ENCODE measurements around the gene RSPRY1. TPM values are rescaled to one million over a fixed set of nuclear protein-coding genes. Genes with fewer than 3 reads are reported as not detected.
A peak's percentile ranks its signal among the peaks of the same experiment; 100 is the strongest.
"Not testable (repeated sequence)": the region's sequence is repeated elsewhere in the genome, so short reads cannot be mapped to it uniquely, and the experiment has no call there.

The RSPRY1 gene
- total RNA-seq, 1 donor from 2014 or later, result 34.9 TPM

DNA sequence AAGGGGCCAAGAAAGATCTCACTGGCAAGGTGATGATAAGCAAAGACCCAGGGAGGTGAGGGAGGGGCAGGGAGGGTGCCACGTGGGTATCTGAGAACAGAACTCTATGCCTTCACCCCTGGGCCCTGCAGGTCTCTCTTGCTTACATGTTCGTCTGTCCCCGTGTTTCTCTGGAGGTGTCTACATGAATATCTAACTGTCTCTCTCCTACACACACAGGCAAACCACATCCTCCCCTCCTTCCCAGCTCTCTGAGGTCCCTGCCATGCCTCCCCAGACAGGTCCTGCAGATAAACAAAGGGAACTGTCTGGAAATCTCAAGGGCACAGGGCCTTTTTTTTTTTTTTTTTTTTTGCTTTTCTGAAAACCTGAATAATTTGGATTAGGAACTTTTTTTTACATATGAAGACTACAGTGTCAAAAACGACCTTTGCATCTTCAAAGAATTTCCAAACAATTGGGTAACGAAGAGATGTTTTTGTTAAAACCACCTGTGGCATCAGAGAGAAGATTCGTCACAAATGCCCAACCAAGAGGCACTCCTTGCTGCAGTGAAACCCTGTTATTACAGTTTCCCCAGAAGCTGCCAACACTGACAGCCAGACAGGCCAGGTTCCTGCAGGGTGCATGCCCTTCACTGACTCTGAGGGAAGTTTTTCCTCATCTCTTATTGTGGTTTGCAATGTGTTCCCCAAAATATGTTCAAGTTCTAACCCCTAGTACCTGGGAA is 80.6 kb downstream of the RSPRY1 start:
- no peak for TF ChIP-seq CTCF (IDR thresholded peaks at IDR 0.05)
- peak overlapping the region; percentile 80 for H3K27ac ChIP-seq
- no peak for DNase-seq
- H3K36me3 ChIP-seq, result no peaks in the 10 kb centered on the region
- intact Hi-C loops (cut with DNase I), result no loop called here
- no peaks in the 10 kb centered on the region for H3K27me3 ChIP-seq (ENCODE audit: low read depth)
- peak overlapping the region; percentile 18 for H3K4me3 ChIP-seq
- peak; percentile 1 to 3 for ATAC-seq
- no peaks in the 10 kb centered on the region for H3K9me3 ChIP-seq
- H3K4me1 ChIP-seq, result peaks cover 67% of the 10 kb centered on the region

- intact Hi-C loops (cut with DNase I); H3K4me3 ChIP-seq; H3K27me3 ChIP-seq (ENCODE audit: low read depth); H3K9me3 ChIP-seq; H3K36me3 ChIP-seq; ATAC-seq: not testable (repeated sequence)
- DNase-seq, result peak; percentile 7
- Histone ChIP-seq H3K27ac (peak overlapping the region; percentile 80), H3K4me1 (peaks cover 67% of the 10 kb centered on the region)
Measured at GRCh38 chr16:57267343-57267742, 81.2 kb downstream of the RSPRY1 start.

DNA sequence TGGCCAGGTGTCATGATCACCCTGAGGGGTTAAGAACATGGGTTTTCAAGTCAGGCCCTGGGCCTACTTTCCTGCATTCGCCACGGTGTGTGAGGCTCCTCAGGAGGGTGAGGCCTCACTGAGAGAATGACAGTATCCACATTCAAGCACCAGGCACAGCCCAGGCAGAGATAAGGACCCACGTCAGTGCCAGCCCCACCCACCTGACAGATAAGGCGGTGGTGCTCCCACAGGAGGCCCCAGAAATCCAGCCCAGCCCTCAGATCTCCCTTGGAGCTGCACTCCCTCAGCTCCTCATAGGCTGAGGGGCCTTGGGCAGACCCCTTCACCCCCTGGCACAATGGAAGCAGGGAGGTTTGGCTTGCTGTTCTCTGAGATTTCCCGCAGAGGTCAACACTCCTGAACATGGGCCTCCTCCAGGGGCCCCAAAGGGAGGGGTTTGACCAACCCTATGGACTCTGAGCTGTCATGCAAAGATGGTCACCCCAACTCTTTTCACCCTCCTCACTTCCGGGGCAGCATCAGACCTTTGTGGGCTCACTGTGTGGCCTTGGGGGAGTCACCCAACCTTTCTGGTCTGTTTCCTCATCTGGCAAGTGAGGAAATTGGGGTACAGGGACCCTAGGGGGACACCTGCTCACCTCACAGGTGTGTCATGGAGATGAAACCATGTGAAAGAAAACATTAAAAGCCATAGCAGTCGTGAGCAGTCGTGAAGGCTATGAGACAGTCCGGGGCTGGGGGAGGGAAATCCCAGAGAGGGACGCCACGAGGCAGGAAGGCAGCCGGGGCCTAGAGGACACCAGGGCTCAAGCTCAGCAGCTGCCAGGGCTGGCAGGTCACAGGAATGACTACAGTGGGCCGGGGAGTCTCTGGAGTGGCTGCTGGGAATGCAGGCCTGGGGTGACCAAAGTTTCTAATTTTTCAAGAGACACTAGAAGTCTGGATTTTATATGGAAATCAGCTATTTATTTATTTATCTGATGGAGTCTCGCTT is 83.0 kb downstream of the RSPRY1 start:
- peak overlapping the region; percentile 80 for H3K27ac ChIP-seq

GRCh38 chr16:57270221-57271062 is 84.3 kb downstream of the RSPRY1 start:
- no peaks in the 10 kb centered on the region for H3K9me3 ChIP-seq
- H3K27ac ChIP-seq, result peak overlapping the region; percentile 25
- no peaks in the 10 kb centered on the region for H3K36me3 ChIP-seq
- H3K4me3 ChIP-seq, result no peak overlapping the region
- H3K4me1 ChIP-seq, result peaks cover 58% of the 10 kb centered on the region
- DNase-seq, result peak; percentile 35
- H3K27me3 ChIP-seq (ENCODE audit: low read depth), result no peaks in the 10 kb centered on the region
- ATAC-seq, result no peak
- intact Hi-C loops (cut with DNase I), result no loop called here
- no peak for TF ChIP-seq CTCF (IDR thresholded peaks at IDR 0.05)

More for the DNA sequence above, 83.0 kb downstream of the RSPRY1 start:
- Histone ChIP-seq H3K9me3 (no peaks in the 10 kb centered on the region), H3K4me3 (no peak overlapping the region), H3K27me3 (ENCODE audit: low read depth) (no peaks in the 10 kb centered on the region), H3K36me3 (no peaks in the 10 kb centered on the region), H3K4me1 (peaks cover 63% of the 10 kb centered on the region)
- intact Hi-C loops (cut with DNase I), result no loop called here
- DNase-seq (peak; percentile 83), ATAC-seq (peak; percentile 51 to 62)
- no peak for TF ChIP-seq CTCF (IDR thresholded peaks at IDR 0.05)

DNA sequence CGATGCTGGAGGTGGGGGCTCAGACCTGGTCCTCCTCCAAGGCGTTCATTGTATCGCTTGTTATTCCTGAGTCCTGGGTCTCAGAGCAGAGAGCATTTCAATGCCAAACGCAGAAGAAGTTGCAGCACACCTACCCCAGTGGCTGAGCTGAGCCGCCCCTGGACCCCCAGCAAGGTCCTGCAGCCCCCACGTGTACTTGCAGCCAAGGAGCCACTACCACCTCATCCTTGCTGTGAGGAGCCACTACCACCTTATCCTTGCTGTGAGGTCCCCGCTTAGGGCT is 84.9 kb downstream of the RSPRY1 start:
- Histone ChIP-seq H3K27ac (peak overlapping the region; percentile 25), H3K36me3 (no peaks in the 10 kb centered on the region), H3K4me3 (no peak overlapping the region), H3K4me1 (peaks cover 59% of the 10 kb centered on the region), H3K9me3 (no peaks in the 10 kb centered on the region), H3K27me3 (ENCODE audit: low read depth) (no peaks in the 10 kb centered on the region)
- intact Hi-C loops (cut with DNase I), result no loop called here
- DNase-seq (no peak), ATAC-seq (no peak)
- TF ChIP-seq CTCF (IDR thresholded peaks at IDR 0.05), result no peak
